ENCODE data around the gene APPL2.

- no peak for TF ChIP-seq SKIL (CRISPR knock-in tag; IDR thresholded peaks at IDR 0.05; ENCODE audit: borderline replicate concordance)
- TF ChIP-seq HCFC1 (IDR thresholded peaks at IDR 0.05; ENCODE audit: low read depth, low read length): no peak
- TF ChIP-seq ZNF574 (CRISPR knock-in tag; IDR thresholded peaks at IDR 0.05): no peak
- TF ChIP-seq ZNF331 (CRISPR knock-in tag; IDR thresholded peaks at IDR 0.05): no peak
- TF ChIP-seq POLR2AphosphoS2 (IDR thresholded peaks at IDR 0.05; ENCODE audit: low read depth, low read length): no peak
- no peak for TF ChIP-seq ZBTB33 (CRISPR knock-in tag; IDR thresholded peaks at IDR 0.05)
- no peak for TF ChIP-seq TRIM24 (CRISPR knock-in tag; IDR thresholded peaks at IDR 0.05)
- no peak for TF ChIP-seq ZFP91 (CRISPR knock-in tag; IDR thresholded peaks at IDR 0.05; ENCODE audit: borderline replicate concordance)
- TF ChIP-seq MED1 (CRISPR knock-in tag; IDR thresholded peaks at IDR 0.05): no peak
- TF ChIP-seq PHB2 (IDR thresholded peaks at IDR 0.05; ENCODE audit: partially characterized antibody): no peak
- TF ChIP-seq JUND (CRISPR knock-in tag; IDR thresholded peaks at IDR 0.05): no peak
- TF ChIP-seq POLR2AphosphoS5 (IDR thresholded peaks at IDR 0.05; ENCODE audit: low read depth, low read length): no peak
- no peak for TF ChIP-seq EP300 (IDR thresholded peaks at IDR 0.05; ENCODE audit: low read depth in 2 of 2, low read length in 2 of 2)
- TF ChIP-seq EP300 (CRISPR knock-in tag; IDR thresholded peaks at IDR 0.05; ENCODE audit: borderline replicate concordance): no peak
These were observed 43.2 kb downstream of the APPL2 start for GRCh38 chr12:105192624-105193225.
